ENCODE data around the gene LRRC4.

DNA sequence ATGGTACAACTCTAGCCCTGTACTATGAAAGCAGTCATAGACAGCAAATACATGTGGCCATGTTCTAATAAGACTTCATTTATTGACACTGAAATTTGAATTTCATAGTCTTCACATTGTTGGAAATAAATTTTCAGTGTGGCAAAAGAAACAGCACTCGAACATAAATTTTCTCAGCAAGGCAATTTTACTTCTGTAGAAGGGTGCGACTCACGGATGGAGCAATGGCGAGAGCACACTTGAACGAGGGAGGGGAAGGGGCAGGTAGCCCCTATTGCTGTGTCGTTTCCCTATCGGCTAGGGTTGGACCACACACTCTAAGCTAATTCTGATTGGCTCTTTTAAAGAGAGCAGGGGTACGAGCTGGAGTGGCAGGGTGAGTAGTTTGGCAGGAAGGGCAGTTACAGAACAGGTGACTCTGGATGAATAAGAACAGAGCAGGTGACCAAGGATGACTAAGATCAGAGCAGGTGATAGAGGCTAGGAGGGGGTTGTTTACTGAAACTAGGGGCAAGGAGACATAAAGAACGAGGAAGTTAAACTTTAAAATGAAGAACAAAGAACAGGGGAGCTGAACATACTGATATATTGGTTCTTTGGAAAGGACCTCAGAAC lies 52.0 kb downstream of the LRRC4 start:
- TF ChIP-seq EZH2 (IDR thresholded peaks at IDR 0.05), result no peak
- TF ChIP-seq, protein P1, sequence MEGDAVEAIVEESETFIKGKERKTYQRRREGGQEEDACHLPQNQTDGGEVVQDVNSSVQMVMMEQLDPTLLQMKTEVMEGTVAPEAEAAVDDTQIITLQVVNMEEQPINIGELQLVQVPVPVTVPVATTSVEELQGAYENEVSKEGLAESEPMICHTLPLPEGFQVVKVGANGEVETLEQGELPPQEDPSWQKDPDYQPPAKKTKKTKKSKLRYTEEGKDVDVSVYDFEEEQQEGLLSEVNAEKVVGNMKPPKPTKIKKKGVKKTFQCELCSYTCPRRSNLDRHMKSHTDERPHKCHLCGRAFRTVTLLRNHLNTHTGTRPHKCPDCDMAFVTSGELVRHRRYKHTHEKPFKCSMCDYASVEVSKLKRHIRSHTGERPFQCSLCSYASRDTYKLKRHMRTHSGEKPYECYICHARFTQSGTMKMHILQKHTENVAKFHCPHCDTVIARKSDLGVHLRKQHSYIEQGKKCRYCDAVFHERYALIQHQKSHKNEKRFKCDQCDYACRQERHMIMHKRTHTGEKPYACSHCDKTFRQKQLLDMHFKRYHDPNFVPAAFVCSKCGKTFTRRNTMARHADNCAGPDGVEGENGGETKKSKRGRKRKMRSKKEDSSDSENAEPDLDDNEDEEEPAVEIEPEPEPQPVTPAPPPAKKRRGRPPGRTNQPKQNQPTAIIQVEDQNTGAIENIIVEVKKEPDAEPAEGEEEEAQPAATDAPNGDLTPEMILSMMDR (IDR thresholded peaks at IDR 0.05), result no peak
- TF ChIP-seq EZH2phosphoT487 (IDR thresholded peaks at IDR 0.05), result no peak

All from neural progenitor cell (in vitro differentiated cells).